HG02970 (cell line): ENCODE measurements around the gene ASXL3.
A peak's percentile ranks its signal among the peaks of the same experiment; 100 is the strongest.

Experiments used
- ATAC-seq: cut with Tn5 transposase; IDR thresholded peaks from one replicate; pipeline ENCODE4 v1.9.1; 2021; ENCODE audit warnings: mild to moderate bottlenecking, moderate library complexity, moderate number of reproducible peaks; ENCODE audit not compliant: unreplicated experiment, low FRiP score

ASXL3 gene

GRCh38 chr18:33653231-33653630, 75.2 kb downstream of the ASXL3 start:
- ATAC-seq: no peak

GRCh38 chr18:33656889-33657448, 79.0 kb downstream of the ASXL3 start:
- no peak for ATAC-seq

- no peak for ATAC-seq
These were observed 82.8 kb downstream of the ASXL3 start for GRCh38 chr18:33660696-33661310.

- ATAC-seq: no peak
These were observed 86.3 kb downstream of the ASXL3 start for GRCh38 chr18:33664241-33664874.

DNA sequence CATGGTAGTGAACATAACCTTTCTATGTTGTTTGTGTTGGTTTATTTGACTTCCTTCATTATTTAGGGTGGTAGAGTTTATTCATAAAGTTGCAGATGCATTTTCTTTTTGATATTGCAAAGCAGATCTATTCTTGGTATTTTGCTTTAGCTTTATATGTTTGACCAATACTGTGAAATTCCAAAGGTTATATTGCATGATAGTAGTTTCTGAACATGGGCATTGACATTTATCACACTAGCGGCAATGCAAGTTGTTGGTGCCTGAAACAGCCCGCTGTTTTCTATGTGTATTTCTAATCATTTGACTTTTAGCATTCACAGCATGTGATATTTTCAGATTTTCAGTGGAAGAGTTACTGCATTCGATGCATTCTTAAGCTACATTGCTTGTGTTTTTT, 87.2 kb downstream of the ASXL3 start:
- ATAC-seq: no peak

DNA sequence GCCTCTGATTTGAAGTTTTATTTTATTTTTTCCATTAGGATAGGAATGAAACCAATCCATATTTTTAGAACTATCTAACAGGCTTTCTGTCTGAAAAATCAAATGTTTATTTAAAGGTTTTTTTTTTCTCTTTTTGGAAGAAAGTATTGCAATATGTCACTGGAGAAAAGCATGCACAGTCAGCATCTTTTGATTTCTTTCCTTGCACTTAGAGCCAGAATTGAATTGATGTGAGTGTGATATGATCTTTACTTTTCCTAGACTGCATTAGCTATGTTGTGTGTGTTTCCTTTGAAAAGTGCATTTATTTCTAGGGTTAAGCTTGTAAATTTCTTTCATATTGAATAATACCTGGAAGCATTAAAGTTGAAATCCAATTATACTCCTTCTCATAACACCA, 87.6 kb downstream of the ASXL3 start:
- ATAC-seq: no peak

DNA sequence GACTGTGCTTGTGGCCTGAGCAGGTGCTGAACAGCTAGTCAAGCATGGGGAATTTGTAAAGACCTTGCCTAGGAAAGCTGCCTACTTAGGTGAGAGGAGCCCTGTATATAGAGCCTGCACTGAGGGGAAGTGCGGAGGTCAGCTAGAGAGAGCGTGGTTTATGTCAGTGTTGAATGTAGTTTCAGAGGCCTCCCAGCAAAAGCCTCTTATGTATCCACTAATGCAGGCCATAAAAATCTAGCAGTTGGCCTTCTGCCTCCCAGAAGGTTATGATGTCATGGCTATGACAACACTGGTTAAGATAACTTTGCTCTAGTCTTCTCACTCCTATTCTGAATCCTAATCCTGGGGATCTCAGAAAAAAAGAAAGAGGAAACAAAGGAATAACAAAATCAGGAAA, 88.9 kb downstream of the ASXL3 start:
- no peak for ATAC-seq

GRCh38 chr18:33669589-33669988, 91.6 kb downstream of the ASXL3 start:
- ATAC-seq: no peak

DNA sequence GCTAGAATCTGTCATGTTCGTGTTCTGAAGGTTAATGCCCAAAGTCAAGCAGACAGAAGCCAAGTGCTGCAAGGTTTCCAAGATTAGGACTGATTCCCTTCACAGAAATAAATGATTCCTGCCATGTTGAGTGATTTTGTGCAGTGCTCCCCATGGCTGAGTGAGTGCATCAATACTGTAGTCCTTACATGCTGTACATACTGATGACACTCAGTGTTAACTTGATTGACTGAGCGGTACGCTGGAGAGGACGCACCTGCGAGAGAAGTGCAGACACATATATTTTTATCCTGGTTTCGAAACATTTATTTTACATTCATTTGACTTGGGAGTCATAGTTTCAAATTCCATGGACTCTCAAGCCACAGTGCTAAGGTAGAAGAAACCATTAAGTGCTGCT, 92.0 kb downstream of the ASXL3 start:
- ATAC-seq: no peak

GRCh38 chr18:33673689-33674088, 95.7 kb downstream of the ASXL3 start:
- no peak for ATAC-seq

DNA sequence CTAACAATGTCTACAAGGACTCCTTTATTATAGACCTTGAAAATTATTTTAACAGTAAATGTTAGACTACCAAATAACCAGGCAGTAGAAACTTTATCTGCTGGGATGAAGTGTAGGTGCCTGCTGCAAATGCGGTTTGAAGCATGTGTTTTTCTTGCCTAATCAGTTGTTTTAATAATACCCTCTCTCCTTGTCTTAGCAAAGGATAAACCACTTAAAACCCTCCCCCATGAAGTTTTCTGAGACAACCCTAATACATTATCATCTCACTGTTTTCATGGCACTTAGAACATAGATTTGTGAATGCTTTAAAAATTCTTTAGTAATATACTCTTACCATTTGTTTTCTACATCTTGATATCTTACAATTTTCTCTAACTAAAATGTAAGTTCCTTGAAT, 98.6 kb downstream of the ASXL3 start:
- ATAC-seq: no peak

GRCh38 chr18:33677891-33678290, 99.9 kb downstream of the ASXL3 start:
- ATAC-seq: no peak

GRCh38 chr18:33682436-33682835, 104.4 kb downstream of the ASXL3 start:
- ATAC-seq: no peak

- ATAC-seq: no peak
These were observed 116.6 kb downstream of the ASXL3 start for GRCh38 chr18:33694593-33694992.

GRCh38 chr18:33696332-33697162, 118.5 kb downstream of the ASXL3 start:
- ATAC-seq: no peak

GRCh38 chr18:33697498-33697897, 119.5 kb downstream of the ASXL3 start:
- no peak for ATAC-seq

GRCh38 chr18:33699372-33699771, 121.4 kb downstream of the ASXL3 start:
- ATAC-seq: no peak

GRCh38 chr18:33700513-33700976, 122.5 kb downstream of the ASXL3 start:
- peak; percentile 60 for ATAC-seq

DNA sequence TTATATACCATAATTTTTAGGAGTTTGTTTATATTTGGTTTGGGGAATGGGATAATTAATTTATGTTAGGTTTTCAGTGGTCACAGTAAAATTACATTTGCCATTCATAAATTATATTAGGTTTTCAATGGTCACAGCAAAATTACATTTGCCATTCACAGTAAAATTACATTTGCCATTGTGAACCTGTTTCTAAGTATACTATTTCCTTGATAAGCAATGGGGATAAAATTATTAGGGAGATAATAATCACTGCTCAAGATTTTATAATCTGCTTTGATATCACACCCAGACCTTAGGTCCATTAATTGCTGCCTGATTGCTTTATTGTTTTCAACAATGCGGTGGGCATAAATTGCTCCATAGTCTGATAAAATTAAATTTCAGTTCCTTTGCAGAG, 124.6 kb downstream of the ASXL3 start:
- ATAC-seq: no peak

GRCh38 chr18:33706391-33706790, 128.4 kb downstream of the ASXL3 start:
- ATAC-seq: no peak

- ATAC-seq: no peak
These were observed 130.9 kb downstream of the ASXL3 start for GRCh38 chr18:33708876-33709275.
